GM23338 (cell line): ENCODE data around the gene GLG1.

Experiments
- CTCF ChIP-seq, 2 experiments: fragments of 200-600 bp in 1 of 2; sonication (generic) in 1 of 2; conservative IDR thresholded peaks; 2 replicates each; pipeline versions ENCODE4 v1.5.1 to v1.6.1; 2016 to 2017; ENCODE audit warnings: antibody characterized with exemption in 2 of 2, low read depth in 2 of 2, mild to moderate bottlenecking in 2 of 2, moderate library complexity in 1 of 2
- EZH2 ChIP-seq: fragments of 200-600 bp; sonication (generic); IDR thresholded peaks from one replicate; pipeline ENCODE4 v1.8.0; 2017; ENCODE audit warnings: antibody characterized with exemption, mild to moderate bottlenecking, low read depth; ENCODE audit not compliant: unreplicated experiment
- NANOG ChIP-seq: IDR thresholded peaks from 2 replicates; pipeline ENCODE4 v1.6.1; 2016; ENCODE audit warnings: antibody characterized with exemption, borderline replicate concordance
- POLR2AphosphoS5 ChIP-seq: IDR thresholded peaks from 2 replicates; pipeline ENCODE4 v1.6.1; 2016; ENCODE audit warnings: antibody characterized with exemption, low read depth

GRCh38 chr16:74586948-74587347 is 20.0 kb downstream of the GLG1 start:
- TF ChIP-seq CTCF (conservative IDR thresholded peaks at IDR 0.05; ENCODE audit: low read depth in 2 of 2) (no peak), POLR2AphosphoS5 (no peak), EZH2 (no peak), NANOG (no peak)
